Immature natural killer cell (primary cell): ENCODE results near the gene CKAP4. TPM values are rescaled to one million over a fixed set of nuclear protein-coding genes. Genes with fewer than 3 reads are reported as not detected.

Source experiments
- DNase-seq, 3 donors: peaks; one replicate each; pipeline ENCODE4 v3.0.0; 2022; ENCODE audit warnings: mixed read lengths in 1 of 3
- H3K27ac Mint-ChIP-seq, 6 donors: one replicate each; pipeline ENCODE4 v1.8.0; 2020; ENCODE audit warnings: mixed read lengths in 6 of 6, mild to moderate bottlenecking in 5 of 6, inconsistent platforms in 4 of 6, moderate library complexity in 3 of 6
- H3K27me3 Mint-ChIP-seq, 3 donors: one replicate each; pipeline ENCODE4 v1.8.0; 2020 to 2021; ENCODE audit warnings: low read depth in 3 of 3, mild to moderate bottlenecking in 3 of 3, mixed read lengths in 3 of 3, moderate library complexity in 3 of 3, inconsistent platforms in 1 of 3
- H3K36me3 Mint-ChIP-seq, 3 donors: one replicate each; pipeline ENCODE4 v1.8.0; 2020; ENCODE audit warnings: mixed read lengths in 3 of 3, inconsistent platforms in 2 of 3, mild to moderate bottlenecking in 2 of 3
- H3K4me1 Mint-ChIP-seq, 2 donors: one replicate each; pipeline ENCODE4 v1.8.0; 2020; ENCODE audit warnings: inconsistent platforms in 2 of 2, mild to moderate bottlenecking in 2 of 2, mixed read lengths in 2 of 2, moderate library complexity in 1 of 2
- H3K4me3 Mint-ChIP-seq, 5 donors: one replicate each; pipeline ENCODE4 v1.8.0; 2020; ENCODE audit warnings: mild to moderate bottlenecking in 5 of 5, mixed read lengths in 5 of 5, inconsistent platforms in 3 of 5, moderate library complexity in 3 of 5
- H3K9me3 Mint-ChIP-seq, 6 donors: one replicate each; pipeline ENCODE4 v1.8.0; 2020; ENCODE audit warnings: mild to moderate bottlenecking in 6 of 6, mixed read lengths in 6 of 6, inconsistent platforms in 4 of 6, moderate library complexity in 3 of 6
- polyA plus RNA-seq, 3 donors: library from polyadenylated mRNA; unstranded; fragments of 300-500 nt; fragmentation: Illumina TruSeq; gene quantifications; one replicate each; pipeline ENCODE4 v1.2.3, GENCODE V29; 2021

CKAP4 gene
- polyA plus RNA-seq, 3 donors from 2014 or later, result 0.65 to 2.7 (median 1.0) TPM

GRCh38 chr12:106224355-106224706, 23.5 kb downstream of the CKAP4 start:
- Mint-ChIP-seq H3K9me3 (no peaks in the 10 kb centered on the region), H3K4me3 (no peak overlapping the region), H3K4me1 (peaks cover 0 to 2% of the 10 kb centered on the region in 2 donors), H3K36me3 (no peaks in the 10 kb centered on the region), H3K27me3 (peaks cover 0 to 4% (median 2%) of the 10 kb centered on the region in 3 donors), H3K27ac (no peak overlapping the region)
- DNase-seq, result no peak

DNA sequence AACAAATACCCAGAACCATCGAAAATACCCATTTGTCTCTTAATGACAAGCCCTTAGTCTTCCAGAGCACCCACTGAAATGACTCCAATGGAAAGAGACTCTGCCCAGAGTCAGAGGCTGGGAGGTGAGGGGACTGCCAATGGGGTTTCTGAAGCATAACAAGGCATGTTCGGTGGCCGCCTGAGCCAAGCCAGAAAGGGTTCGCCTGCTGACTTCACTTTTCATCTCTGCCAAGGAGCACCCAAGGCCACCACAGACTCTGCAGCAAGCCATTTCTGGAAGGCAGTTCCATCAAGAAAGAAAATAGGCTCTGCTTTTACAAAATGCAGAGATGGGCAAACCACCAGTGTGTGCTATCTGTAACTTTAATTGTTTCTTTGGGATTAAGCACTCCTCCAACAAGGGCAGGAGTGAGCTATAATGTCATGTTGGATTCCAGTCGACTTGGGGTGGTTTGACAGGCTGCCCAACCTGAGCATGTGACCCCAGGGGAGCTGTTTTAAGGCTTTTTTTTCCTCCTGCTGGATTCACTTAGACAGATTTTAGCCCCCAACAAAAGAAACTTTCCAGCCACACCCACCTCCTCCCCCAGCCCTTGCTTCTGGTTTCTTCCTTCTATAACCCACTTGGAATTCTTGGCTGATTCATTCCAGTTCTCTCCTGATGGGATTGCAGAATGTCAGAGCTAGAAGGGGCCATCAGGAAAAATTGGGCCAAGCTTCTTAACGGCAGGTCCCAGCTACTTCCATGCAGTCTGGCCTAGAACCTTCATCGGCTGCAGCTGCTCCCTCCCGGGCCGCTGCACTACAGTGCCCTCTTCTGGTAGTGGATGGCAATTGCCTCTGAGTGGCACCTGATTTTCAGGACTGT, 24.1 kb downstream of the CKAP4 start:
- Mint-ChIP-seq H3K4me1 (peaks cover 0 to 2% of the 10 kb centered on the region in 2 donors), H3K9me3 (no peaks in the 10 kb centered on the region), H3K36me3 (no peaks in the 10 kb centered on the region), H3K27ac (no peak overlapping the region), H3K27me3 (peaks cover 0 to 9% (median 3%) of the 10 kb centered on the region in 3 donors), H3K4me3 (no peak overlapping the region)
- peak; percentile 47 to 61 (median 52) for DNase-seq

GRCh38 chr12:106220536-106220935, 27.3 kb downstream of the CKAP4 start:
- H3K27ac Mint-ChIP-seq, result no peak overlapping the region
- peaks cover 0 to 2% of the 10 kb centered on the region in 2 donors for H3K4me1 Mint-ChIP-seq
- H3K4me3 Mint-ChIP-seq, result no peak overlapping the region
- peaks cover 2 to 19% (median 2%) of the 10 kb centered on the region in 3 donors for H3K27me3 Mint-ChIP-seq
- H3K36me3 Mint-ChIP-seq, result no peaks in the 10 kb centered on the region
- H3K9me3 Mint-ChIP-seq, result peaks cover 0 to 7% (median 0%) of the 10 kb centered on the region in 6 donors
- no peak for DNase-seq

- no peak overlapping the region for H3K27ac Mint-ChIP-seq
- H3K36me3 Mint-ChIP-seq, result no peaks in the 10 kb centered on the region
- peaks cover 2 to 20% (median 7%) of the 10 kb centered on the region in 3 donors for H3K27me3 Mint-ChIP-seq
- H3K4me1 Mint-ChIP-seq, result peaks cover 0 to 1% of the 10 kb centered on the region in 2 donors
- H3K9me3 Mint-ChIP-seq, result peaks cover 0 to 7% (median 0%) of the 10 kb centered on the region in 6 donors
- no peak overlapping the region for H3K4me3 Mint-ChIP-seq
- no peak for DNase-seq
These were observed 28.8 kb downstream of the CKAP4 start for GRCh38 chr12:106219043-106219442.

DNA sequence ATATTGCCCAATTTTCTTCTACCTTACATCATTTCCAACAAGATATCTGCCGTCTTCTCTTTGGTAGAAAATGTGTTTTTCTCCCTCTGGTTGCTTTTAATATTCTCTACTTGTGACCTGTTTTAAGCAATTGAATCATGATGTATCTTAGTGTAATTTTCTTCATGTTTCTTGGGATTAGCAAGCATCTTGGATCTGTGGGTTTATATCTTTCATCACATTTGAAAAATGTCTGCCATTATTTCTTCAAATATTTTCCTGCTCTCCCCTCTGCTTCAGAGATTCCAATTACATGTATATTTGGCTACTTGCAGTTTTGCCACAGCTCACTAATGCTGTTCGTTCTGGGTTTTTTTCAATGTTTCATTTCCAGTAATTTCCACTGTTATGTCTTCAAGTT, 30.1 kb downstream of the CKAP4 start:
- Mint-ChIP-seq H3K4me3 (no peak overlapping the region), H3K36me3 (no peaks in the 10 kb centered on the region), H3K27me3 (peaks cover 6 to 19% (median 10%) of the 10 kb centered on the region in 3 donors), H3K4me1 (no peaks in the 10 kb centered on the region), H3K27ac (no peak overlapping the region), H3K9me3 (peaks cover 0 to 7% (median 0%) of the 10 kb centered on the region in 6 donors)
- DNase-seq, result no peak

DNA sequence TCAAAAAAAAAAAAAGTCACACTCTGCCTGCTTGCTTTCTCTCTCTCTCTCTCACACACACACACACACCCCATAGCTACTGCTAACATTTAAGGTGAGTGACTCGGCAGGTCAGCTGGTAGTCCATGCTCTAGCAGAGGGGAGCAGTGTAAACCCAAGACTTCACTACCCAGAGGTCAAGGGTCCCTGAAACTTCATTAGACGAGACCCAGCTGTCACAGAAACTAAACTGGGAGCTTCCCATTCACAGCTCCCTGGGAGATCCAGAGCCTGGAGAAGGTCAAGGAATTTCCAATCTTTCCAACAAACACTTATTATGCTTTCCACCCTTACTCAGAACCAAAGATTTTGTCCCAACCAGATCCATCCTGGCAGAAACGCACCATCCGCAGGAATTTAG, 33.2 kb downstream of the CKAP4 start:
- Mint-ChIP-seq H3K4me1 (no peaks in the 10 kb centered on the region), H3K9me3 (peaks cover 0 to 7% (median 2%) of the 10 kb centered on the region in 6 donors), H3K27ac (no peak overlapping the region), H3K27me3 (peaks cover 6 to 23% (median 10%) of the 10 kb centered on the region in 3 donors), H3K4me3 (no peak overlapping the region), H3K36me3 (no peaks in the 10 kb centered on the region)
- no peak for DNase-seq

DNA sequence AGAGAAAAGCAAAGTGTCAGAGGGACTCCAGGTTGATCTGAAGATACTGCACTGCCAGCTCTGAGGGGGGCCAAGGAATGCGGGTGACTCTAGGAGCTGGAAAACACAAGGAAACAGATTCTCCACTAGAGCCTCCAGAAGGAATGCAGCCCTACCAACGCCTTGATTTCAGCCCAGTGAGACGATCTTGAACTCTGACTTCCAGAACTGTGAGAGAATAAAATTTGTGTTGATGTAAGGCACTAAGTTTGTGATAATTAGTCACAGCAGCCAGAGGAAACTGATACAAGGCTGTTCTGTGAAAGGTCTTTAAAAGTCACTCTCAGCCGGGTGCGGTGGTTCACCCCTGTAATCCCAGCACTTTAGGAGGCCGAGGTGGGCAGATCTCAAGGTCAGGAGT, 34.2 kb downstream of the CKAP4 start:
- H3K4me1 Mint-ChIP-seq, result no peaks in the 10 kb centered on the region
- H3K27me3 Mint-ChIP-seq, result peaks cover 5 to 17% (median 11%) of the 10 kb centered on the region in 3 donors
- no peak overlapping the region for H3K4me3 Mint-ChIP-seq
- no peak overlapping the region for H3K27ac Mint-ChIP-seq
- H3K36me3 Mint-ChIP-seq, result no peaks in the 10 kb centered on the region
- H3K9me3 Mint-ChIP-seq, result peaks cover 0 to 7% (median 2%) of the 10 kb centered on the region in 6 donors
- no peak for DNase-seq

- no peak overlapping the region for H3K27ac Mint-ChIP-seq
- no peaks in the 10 kb centered on the region for H3K36me3 Mint-ChIP-seq
- DNase-seq, result no peak
- peaks cover 0 to 5% (median 0%) of the 10 kb centered on the region in 6 donors for H3K9me3 Mint-ChIP-seq
- no peaks in the 10 kb centered on the region for H3K4me1 Mint-ChIP-seq
- peaks cover 7 to 17% (median 15%) of the 10 kb centered on the region in 3 donors for H3K27me3 Mint-ChIP-seq
- no peak overlapping the region for H3K4me3 Mint-ChIP-seq
These were observed 35.8 kb downstream of the CKAP4 start for GRCh38 chr12:106211973-106212372.

DNA sequence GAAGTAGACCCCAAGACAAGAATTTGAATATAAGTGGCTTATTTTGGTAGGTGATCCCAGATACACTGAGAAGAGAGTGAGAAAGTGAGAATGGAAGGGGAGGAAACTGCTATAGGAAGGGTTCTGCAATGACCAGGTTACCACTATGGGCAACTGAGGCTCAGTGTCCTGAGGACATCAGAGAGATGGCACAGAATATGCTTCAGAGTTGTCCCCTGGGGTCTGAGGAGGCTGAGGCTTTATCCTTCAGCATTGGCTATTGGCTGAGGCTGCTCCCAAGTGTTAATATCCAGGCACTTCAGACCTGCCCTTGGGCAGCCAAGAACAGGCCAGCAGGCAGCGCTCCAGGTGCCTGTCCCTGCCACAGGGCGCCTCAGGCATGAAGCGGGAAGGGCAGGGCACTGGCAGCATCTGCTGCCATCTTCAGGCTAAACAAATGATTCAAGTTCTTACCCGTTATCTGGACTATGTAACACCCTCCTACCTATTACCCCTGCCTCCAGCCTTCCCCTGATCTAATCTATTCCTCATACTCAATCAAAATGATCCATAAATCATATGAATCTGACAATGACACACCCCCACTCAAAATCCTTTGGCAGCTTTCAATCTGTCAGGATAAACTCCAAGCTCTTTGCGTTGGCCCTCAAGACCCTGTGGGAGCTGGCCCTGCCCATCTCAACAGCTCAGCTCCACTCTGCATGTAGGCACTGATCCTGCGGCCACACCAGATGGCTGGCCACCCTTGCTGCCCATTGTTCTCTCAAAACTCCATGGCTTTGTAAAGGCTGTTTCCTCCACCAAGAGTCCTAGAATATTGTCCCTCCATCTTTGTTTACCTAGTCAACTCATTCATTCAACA, 42.4 kb downstream of the CKAP4 start:
- Mint-ChIP-seq H3K4me1 (no peaks in the 10 kb centered on the region), H3K27ac (no peak overlapping the region), H3K27me3 (peaks cover 2 to 19% (median 7%) of the 10 kb centered on the region in 3 donors), H3K4me3 (no peak overlapping the region), H3K9me3 (peaks cover 0 to 11% (median under 1%) of the 10 kb centered on the region in 6 donors), H3K36me3 (no peaks in the 10 kb centered on the region)
- no peak for DNase-seq

- Mint-ChIP-seq H3K9me3 (peaks cover 0 to 11% (median under 1%) of the 10 kb centered on the region in 6 donors), H3K27me3 (peaks cover 2 to 18% (median 6%) of the 10 kb centered on the region in 3 donors), H3K36me3 (no peaks in the 10 kb centered on the region), H3K4me3 (no peak overlapping the region), H3K4me1 (no peaks in the 10 kb centered on the region), H3K27ac (no peak overlapping the region)
- DNase-seq, result no peak
These were observed 43.5 kb downstream of the CKAP4 start for GRCh38 chr12:106204312-106204711.

GRCh38 chr12:106197906-106198623, 49.8 kb downstream of the CKAP4 start:
- H3K27ac Mint-ChIP-seq, result no peak overlapping the region

DNA sequence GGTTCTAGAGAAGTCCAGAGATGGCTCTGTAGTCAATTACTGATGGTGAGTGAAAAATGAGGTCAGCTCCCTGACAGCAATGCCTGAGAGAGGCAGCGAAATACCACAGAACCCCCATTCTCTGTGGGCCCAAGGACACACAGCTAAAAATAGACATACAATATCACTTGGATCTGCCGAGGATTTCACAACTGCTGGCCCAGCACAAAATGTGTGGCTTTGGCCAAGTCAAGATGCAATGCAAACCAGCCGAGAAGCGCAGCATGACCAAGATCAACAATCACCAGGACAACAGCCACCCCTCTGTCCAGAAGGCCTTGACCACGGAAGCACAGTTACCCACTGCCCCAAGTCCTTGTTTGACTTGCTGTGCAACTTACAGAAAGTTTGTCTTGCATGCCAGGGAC, 52.2 kb downstream of the CKAP4 start:
- Mint-ChIP-seq H3K4me1 (no peaks in the 10 kb centered on the region), H3K36me3 (no peaks in the 10 kb centered on the region), H3K27me3 (peaks cover 0 to 14% (median 0%) of the 10 kb centered on the region in 3 donors), H3K4me3 (no peak overlapping the region), H3K9me3 (no peaks in the 10 kb centered on the region), H3K27ac (no peak overlapping the region)
- DNase-seq, result no peak

More at GRCh38 chr12:106197906-106198623, 49.8 kb downstream of the CKAP4 start:
- Mint-ChIP-seq H3K36me3 (no peaks in the 10 kb centered on the region), H3K27me3 (peaks cover 0 to 14% (median 0%) of the 10 kb centered on the region in 3 donors), H3K4me3 (no peak overlapping the region), H3K9me3 (no peaks in the 10 kb centered on the region), H3K4me1 (no peaks in the 10 kb centered on the region)
- no peak for DNase-seq

GRCh38 chr12:106194351-106194750, 53.5 kb downstream of the CKAP4 start:
- H3K36me3 Mint-ChIP-seq, result no peaks in the 10 kb centered on the region
- H3K9me3 Mint-ChIP-seq, result no peaks in the 10 kb centered on the region
- no peak for DNase-seq
- peaks cover 0 to 12% (median 0%) of the 10 kb centered on the region in 3 donors for H3K27me3 Mint-ChIP-seq
- no peak overlapping the region for H3K27ac Mint-ChIP-seq
- no peaks in the 10 kb centered on the region for H3K4me1 Mint-ChIP-seq
- H3K4me3 Mint-ChIP-seq, result no peak overlapping the region
